SIG-M5 treated with dmso at 0.1 percent for 504 hours (cell line): ENCODE results near the gene COQ9.
A peak's percentile ranks its signal among the peaks of the same experiment; 100 is the strongest.
"Not testable (repeated sequence)": the region's sequence is repeated elsewhere in the genome, so short reads cannot be mapped to it uniquely, and the experiment has no call there.

ENCODE experiments used
- DNase-seq: peaks from one replicate; lab custom pipeline; 2025; ENCODE audit not compliant: unreplicated experiment; lab: John Stamatoyannopoulos, UW

Gene COQ9

DNA sequence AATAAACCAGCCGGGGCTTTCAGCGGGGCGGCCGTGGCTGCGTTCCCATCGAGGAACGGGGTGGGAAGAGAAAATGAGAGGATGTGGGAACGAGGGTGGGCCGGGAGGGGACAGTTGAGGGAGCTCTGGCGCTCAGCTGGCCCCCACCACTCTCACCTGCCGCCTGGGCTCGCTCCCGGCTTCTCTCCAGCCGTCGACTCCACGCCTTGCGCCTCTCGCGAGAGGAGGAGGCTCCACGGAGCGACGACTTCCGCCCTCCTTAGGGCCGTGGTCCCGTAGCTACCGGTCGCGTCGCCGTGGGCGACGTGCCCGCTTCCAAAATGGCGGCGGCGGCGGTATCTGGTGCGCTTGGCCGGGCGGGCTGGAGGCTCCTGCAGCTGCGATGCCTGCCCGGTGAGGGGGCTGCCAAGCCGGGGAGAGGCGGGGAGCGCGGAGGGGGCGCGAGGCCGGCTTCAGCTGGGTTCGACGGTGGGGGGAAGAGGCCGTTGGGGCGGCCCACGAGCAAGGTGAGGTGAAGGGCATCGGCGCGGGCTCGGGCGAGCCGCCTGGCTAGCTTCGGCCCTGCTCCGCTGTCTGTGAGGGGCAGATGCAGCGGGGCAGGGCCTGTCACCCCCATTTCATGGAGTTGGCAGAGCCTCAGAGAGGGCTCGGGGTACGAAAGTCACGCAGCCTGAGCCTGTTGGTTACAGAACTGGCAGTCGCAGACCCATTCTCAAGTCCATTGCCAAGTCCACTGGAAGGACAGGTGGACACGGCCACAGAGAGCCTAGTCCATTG lies at the start of gene COQ9, which contains the start of gene CIAPIN1:
Gene COQ9, plus strand, starts transcription at position 294 of the 777 bp plus-strand sequence. Its CDS starts 27 bp downstream, at position 321.
Gene CIAPIN1, minus strand, starts transcription at position 200 of the 777 bp plus-strand sequence. CDS start 6,457 bp downstream, outside the sequence.
- DNase-seq, result peak; percentile 73

DNA sequence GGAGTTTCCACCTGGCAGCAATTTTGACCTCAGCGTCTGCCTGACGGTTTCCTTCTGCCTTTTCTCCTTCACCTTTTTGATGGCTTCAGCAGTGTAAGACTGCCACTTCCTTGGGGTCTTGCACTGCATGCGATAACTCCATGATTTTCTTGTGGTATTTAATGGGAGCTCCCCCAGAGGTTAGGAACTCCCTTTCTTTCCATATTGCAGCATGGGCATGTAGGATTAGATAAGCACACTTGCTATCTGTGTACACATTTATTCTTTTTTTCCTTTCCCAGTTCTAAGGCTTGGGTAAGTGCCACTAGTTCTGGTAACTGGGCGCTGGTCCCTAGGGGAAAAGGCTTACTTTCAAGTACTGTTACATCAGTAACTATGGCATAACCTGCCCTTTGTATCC lies 49.8 kb upstream of the COQ9 start:
- not testable (repeated sequence) for DNase-seq

GRCh38 chr16:57401943-57402640 lies 45.2 kb upstream of the COQ9 start:
- no peak for DNase-seq

DNA sequence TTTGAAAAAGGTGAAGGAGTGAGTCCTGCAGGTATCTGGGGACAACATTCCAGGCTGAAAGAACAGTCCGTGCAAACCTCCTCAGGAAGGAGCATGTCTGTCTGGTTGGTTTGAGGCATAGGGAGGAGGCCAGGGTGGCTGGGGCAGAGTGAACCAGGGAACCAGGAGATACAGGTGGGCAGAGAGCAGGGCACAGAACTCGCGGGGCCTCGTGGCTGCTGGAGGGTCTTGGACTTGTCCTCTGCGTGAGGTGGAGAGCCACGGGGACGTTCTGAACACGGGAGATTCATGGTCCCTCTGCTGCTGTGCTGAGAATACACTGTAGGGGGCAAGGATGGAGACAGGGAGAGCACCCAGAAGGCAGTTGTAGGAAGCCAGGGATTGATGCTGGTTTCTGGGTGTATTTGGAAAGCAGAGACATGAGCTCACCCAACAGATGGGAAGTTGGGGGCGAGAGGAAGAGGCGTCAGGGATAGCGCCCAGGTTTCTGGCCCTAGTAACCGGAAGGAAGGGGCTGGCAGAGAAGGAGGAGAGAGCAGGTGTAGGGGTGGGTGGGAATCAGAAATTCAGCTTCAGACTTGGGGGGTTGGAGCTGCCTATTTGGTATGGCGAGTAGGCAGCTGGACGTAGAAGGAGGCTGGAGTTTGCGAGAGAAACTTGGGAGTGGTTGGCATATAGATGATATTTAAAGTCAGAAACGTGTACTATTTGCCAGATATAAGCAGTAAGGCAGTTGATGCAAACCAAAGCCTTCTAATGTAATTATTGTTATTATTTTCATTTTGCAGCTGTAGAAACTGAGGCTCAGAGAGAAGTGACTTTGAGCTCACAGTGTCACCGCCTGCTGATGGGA lies 43.1 kb upstream of the COQ9 start, which contains the start of gene CCL17:
Gene CCL17, plus strand, starts transcription at position 803 of the 853 bp plus-strand sequence. CDS start 9,166 bp downstream, outside the sequence.
- DNase-seq, result no peak

GRCh38 chr16:57405097-57405496 lies 42.2 kb upstream of the COQ9 start:
- DNase-seq, result no peak

DNA sequence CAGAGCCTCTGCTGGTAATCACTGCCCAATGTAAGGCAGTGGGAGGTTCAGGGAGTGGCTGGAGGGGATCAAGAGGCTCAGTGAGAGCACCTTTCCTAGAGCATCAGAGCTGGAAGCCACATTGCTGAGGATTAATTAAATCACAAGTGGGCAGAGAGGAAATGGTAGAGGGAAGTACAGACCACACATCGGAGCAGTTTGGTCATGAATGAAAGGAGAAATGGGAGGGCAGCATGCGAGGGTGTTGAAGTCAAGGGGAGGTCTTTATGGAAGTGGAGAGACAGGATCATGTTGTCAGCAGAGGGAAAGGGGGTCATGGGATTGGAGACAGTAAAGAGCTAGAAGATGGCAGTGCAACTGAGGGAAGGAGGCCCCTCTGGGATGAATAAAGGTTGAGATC lies 40.4 kb upstream of the COQ9 start:
- no peak for DNase-seq

DNA sequence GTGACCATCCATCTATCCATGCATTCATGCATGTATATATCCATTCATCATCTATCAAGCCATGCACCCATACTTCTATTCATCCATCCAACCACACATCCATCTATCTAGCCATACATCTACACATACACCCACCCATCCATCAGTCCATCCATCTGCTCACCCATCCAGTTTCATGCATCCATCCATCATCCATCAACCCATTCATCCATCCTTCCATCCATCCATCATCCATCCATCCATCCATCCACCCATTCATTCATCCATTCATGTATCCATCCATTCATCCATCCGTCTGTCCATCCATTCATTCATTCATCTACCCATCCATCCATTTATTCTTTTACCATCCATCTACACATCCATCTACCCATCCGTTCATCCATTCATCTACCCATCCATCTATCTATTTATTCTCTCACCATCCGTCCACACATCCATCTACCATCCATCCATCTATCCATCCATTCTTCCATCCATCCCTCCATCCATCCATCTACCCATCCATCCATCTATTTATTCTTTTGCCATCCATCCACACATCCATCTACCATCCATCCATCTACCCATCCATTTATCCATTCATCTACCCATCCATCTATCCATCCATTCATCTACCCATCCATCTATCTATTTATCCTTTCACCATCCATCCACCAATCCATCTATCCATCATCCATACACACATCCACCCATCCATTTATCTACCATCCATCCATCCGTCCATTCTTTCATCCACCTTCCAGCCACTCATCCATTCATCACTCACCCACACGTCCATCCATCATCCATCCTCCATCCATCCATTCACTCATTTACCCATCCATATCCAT lies 39.5 kb upstream of the COQ9 start:
- DNase-seq, result no peak

DNA sequence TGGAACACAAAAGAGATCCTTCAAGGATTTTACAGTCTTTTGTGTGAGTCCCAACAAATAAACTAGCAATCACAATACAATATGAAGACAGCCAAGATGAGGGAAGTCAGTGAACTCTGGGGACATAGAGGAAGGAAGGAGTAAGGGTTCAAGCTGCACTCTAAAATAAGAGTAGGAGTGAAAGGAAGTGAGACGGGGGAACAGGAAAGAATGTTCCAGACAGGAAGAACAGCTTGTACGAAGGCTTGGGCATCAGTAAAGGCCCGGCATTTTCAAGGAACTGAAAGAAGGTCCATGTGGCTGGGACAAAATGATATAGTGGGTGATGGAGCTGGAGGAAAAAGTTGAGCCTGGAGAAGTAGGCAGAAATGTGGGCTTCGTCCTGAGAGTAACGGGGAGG lies 38.2 kb upstream of the COQ9 start:
- no peak for DNase-seq

GRCh38 chr16:57409870-57410587 lies 37.2 kb upstream of the COQ9 start:
- DNase-seq, result no peak

GRCh38 chr16:57411362-57411976 lies 35.8 kb upstream of the COQ9 start:
- no peak for DNase-seq

DNA sequence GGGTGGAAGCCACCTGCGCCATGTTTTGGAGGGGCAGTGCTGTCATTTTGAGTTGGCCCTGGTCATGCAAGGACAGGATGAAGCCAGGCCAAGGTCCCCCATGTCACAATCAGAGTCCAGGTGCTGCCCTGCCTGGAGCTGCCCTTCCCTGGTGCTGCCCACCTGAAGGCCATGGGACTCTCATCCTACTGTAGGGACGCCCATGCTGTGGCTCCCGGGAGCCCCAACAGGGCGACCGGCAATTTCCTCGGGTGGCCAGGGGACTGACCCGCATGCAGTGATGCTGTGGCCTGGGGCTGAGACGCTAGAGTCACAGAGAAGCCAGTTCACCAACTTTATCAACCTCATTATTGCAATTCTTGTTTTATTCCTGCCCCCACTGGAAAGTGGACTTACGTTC lies 34.7 kb upstream of the COQ9 start:
- no peak for DNase-seq

GRCh38 chr16:57413301-57413730 lies 34.0 kb upstream of the COQ9 start:
- DNase-seq, result no peak

- DNase-seq, result no peak
Observed at GRCh38 chr16:57413733-57414132, 33.5 kb upstream of the COQ9 start.

DNA sequence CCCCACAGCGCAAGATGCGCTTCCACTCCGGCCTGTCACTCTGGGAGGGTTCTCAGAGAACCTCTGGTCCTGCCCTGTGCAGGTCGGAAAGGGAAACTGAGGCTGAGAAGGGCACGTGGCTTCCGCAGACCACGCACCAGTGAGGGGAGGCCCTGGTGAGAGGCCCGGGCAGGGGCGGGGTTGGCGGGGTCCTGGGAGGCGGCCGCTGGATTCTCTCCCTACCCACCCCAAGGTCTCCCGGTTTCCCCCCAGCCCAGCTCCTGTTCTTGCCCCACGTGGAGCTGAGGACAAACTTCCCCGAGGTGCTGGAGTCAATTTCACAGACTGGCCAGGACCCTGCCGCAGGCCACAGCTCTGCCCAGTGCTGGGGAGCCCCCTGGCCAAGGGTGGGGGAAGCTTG lies 31.2 kb upstream of the COQ9 start:
- no peak for DNase-seq

GRCh38 chr16:57419506-57419905 lies 27.8 kb upstream of the COQ9 start:
- DNase-seq, result no peak

- peak; percentile 5 for DNase-seq
Observed at GRCh38 chr16:57422026-57422944, 25.0 kb upstream of the COQ9 start.

- no peak for DNase-seq
Observed at GRCh38 chr16:57423152-57423551, 24.1 kb upstream of the COQ9 start.

DNA sequence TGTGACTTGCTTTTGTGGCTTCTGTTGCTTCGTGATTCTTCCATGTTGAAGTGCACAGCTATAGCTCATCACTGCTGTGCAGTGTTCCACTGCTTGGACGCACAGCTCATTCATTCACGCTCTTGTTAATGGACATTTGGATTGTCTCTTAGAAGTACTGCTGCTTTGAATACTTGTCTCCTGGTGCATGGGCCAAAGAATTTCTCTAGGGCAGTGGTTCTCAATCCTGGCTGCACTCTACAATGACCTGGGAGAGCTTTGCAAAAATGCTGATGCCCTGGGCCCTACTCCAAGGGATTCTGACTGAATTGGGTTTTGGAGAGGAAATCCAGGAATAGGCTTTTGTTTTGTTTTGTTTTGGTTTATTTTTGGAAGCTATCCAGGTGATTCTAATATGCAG lies 22.7 kb upstream of the COQ9 start:
- no peak for DNase-seq
